Naive B cell (primary cell): Measurements from ENCODE around the gene FAM168B. TPM values are rescaled to one million over a fixed set of nuclear protein-coding genes. Genes with fewer than 3 reads are reported as not detected.
A peak's percentile ranks its signal among the peaks of the same experiment; 100 is the strongest.

Experiments used
- ATAC-seq, 2 donors: fragments of 150-1000 bp; cut with Tn5 transposase; 2 replicates each; pipeline ENCODE4 v1.10.0; 2021; ENCODE audit warnings: low read depth in 2 of 2, mild to moderate bottlenecking in 2 of 2, moderate library complexity in 2 of 2
- DNase-seq: peaks from one replicate; pipeline ENCODE4 v3.0.0; 2022
- H3K27ac Mint-ChIP-seq, 6 donors: one replicate each; pipeline ENCODE4 v1.8.0; 2020 to 2022; ENCODE audit warnings: mild to moderate bottlenecking in 6 of 6, mixed read lengths in 6 of 6, moderate library complexity in 5 of 6, inconsistent platforms in 2 of 6
- H3K27me3 Mint-ChIP-seq, 3 donors: one replicate each; pipeline ENCODE4 v1.8.0; 2021 to 2022; ENCODE audit warnings: mixed read lengths in 3 of 3, mild to moderate bottlenecking in 1 of 3
- H3K36me3 Mint-ChIP-seq, 2 donors: one replicate each; pipeline ENCODE4 v1.8.0; 2020 to 2022; ENCODE audit warnings: mixed read lengths in 2 of 2, inconsistent platforms in 1 of 2, mild to moderate bottlenecking in 1 of 2
- H3K4me1 Mint-ChIP-seq, 3 donors: one replicate each; pipeline ENCODE4 v1.8.0; 2020 to 2022; ENCODE audit warnings: mixed read lengths in 3 of 3, inconsistent platforms in 1 of 3, mild to moderate bottlenecking in 1 of 3, moderate library complexity in 1 of 3
- H3K4me3 Mint-ChIP-seq, 8 donors: one replicate each; pipeline ENCODE4 v1.8.0; 2020 to 2022; ENCODE audit warnings: mild to moderate bottlenecking in 8 of 8, mixed read lengths in 8 of 8, moderate library complexity in 8 of 8, inconsistent platforms in 2 of 8
- H3K9me3 Mint-ChIP-seq, 7 donors: one replicate each; pipeline ENCODE4 v1.8.0; 2020 to 2022; ENCODE audit warnings: mixed read lengths in 7 of 7, mild to moderate bottlenecking in 5 of 7, inconsistent platforms in 2 of 7, moderate library complexity in 1 of 7
- polyA plus RNA-seq, 6 donors: library from polyadenylated mRNA; unstranded; fragments of 300-500 nt; fragmentation: Illumina TruSeq; gene quantifications; one replicate each; pipeline ENCODE4 v1.2.3, GENCODE V29; 2021; ENCODE audit warnings: low read depth in 6 of 6

Gene FAM168B
- polyA plus RNA-seq, 6 donors from 2014 or later, result 12.4 to 40.5 (median 30.7) TPM

DNA sequence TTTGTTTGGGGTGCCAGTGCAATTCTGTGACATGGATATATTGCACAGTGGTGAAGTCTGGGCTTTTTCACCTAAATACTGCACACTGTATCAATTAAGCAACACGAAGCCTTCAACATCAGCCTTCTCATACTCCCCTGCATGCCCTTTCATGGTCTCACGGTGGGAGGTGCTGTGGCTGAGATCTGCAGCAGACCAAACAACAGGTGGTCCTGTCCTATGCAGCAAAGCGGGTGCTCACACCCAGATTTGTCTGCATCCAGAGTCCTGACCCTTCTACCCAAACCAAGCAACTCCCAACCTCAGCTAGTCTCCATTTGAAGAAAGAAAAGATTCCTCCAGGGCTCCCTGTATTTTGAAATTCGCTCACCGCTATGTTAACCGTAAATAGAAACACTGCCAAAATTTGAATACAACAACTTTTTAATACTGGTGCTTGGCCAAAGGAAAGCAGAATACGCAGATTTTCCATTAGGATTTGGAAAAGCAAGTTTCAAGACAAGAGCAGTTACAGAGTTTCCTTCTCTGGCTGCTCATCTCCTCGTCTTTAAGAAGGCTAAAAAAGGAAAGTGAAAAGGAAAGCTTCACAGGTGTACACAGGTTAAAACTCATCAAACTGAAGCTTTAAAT lies 34.9 kb downstream of the FAM168B start:
- DNase-seq (no peak), ATAC-seq (no peak)
- Mint-ChIP-seq H3K4me3 (peak overlapping the region in 1 of 8 donors; percentile 47), H3K27ac (peak overlapping the region in 2 of 6 donors; percentile 27), H3K4me1 (peaks cover 17 to 40% (median 24%) of the 10 kb centered on the region in 3 donors), H3K27me3 (no peaks in the 10 kb centered on the region), H3K9me3 (no peaks in the 10 kb centered on the region), H3K36me3 (peaks cover 13 to 20% of the 10 kb centered on the region in 2 donors)

DNA sequence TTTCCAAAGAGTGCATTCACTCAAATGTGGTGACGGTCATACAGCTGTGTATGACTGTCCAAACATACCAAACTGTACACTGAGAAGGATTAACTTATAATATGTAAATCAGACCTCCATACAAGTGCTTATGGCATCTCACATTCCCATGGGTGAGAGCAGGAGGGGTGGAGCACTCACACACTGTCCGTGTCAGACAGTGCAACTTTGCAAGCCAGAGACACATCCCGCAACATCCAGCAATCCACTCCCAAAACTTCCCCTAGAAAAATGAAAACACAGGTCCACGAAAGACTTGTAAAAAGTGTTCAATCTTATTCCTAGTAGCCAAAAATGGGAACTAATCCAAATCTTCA lies 36.4 kb downstream of the FAM168B start:
- Mint-ChIP-seq H3K4me3 (no peak overlapping the region), H3K27me3 (no peaks in the 10 kb centered on the region), H3K4me1 (peaks cover 10 to 34% (median 23%) of the 10 kb centered on the region in 3 donors), H3K36me3 (peaks cover 22 to 34% of the 10 kb centered on the region in 2 donors), H3K27ac (no peak overlapping the region), H3K9me3 (no peaks in the 10 kb centered on the region)
- DNase-seq (no peak), ATAC-seq (no peak)

DNA sequence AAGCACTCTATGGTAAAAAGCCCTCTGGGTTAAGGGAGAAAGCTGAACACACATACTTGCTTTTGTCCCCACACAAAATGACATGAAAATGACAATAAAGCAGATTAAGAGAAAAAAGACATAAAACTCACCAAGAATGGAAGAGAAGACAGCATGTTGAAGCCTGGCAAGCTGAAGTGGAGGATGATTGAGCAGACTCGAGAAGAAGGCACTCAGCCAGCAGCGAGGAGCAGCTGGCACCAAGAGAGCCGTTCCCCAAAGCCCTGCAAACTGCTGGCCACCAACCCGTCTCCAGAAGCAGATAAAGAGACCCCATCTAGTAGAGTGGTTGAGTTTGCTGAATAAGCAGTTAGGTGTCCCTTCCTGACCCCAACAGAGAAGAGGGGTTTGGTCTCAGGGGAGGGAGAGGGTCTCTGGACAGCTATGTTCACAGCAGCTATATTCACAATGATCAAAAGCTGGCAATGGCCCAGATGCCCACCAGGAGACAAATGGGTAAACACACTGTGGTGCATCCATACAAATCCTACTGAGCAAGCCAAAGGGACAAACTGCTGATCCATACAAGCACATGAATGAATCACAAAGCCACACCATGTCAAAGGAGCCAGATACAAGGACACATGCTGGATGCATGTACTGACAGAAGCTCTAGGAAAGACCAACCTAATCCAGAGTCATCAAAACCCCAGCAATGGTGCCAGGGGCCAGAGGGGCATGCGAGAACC lies 36.9 kb downstream of the FAM168B start:
- Mint-ChIP-seq H3K4me1 (peaks cover 10 to 29% (median 25%) of the 10 kb centered on the region in 3 donors), H3K4me3 (no peak overlapping the region), H3K9me3 (no peaks in the 10 kb centered on the region), H3K27ac (peak overlapping the region in 2 of 6 donors; percentile 3 to 67), H3K27me3 (no peaks in the 10 kb centered on the region), H3K36me3 (peaks cover 24 to 40% of the 10 kb centered on the region in 2 donors)
- DNase-seq (no peak), ATAC-seq (no peak)

DNA sequence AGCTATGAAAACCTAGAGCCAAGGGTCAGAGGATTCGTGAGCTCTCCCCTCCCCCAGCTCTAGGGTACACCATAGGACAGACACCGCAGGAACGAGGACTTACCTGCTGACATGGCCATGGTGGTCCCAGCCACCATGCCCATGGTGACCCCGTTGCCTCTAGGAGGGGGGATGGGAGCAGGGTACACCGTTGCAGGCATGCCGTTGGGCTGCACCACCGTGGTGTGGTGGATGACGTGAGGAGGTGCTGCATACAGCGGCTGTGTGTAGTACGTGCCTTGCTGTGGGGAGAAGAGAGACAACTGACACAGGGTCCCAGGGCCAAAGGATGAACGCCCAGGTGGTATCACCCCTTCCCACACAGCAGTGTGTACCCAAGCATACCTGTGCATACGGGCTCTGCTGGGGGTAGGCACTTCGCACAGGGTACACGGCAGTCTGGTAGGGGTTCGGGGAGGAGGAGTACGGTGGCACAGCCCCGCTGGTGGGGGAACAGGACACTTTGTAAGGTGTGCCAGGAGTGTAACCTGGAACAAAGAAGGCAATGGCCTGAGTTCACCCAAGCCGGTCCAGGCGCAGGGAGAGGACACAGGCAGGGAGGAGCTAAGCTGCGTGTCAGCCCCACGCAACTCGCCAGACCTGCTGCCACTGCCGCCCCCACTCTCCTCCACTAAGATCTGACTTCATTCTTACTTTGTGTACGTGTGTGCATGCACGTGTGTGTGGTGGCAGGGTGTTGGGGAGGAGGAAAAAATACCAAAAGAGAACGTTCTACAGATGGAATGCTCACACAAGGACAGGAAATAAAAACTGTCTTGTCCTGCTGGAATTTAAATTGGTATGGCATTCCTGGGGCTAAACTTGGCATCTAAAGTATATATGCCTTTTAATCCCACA lies 37.8 kb downstream of the FAM168B start:
- ATAC-seq (no peak), DNase-seq (no peak)
- H3K27me3 Mint-ChIP-seq, result no peaks in the 10 kb centered on the region
- H3K36me3 Mint-ChIP-seq, result peaks cover 22 to 46% of the 10 kb centered on the region in 2 donors
- H3K4me1 Mint-ChIP-seq, result peaks cover 10 to 24% (median 23%) of the 10 kb centered on the region in 3 donors
- H3K27ac Mint-ChIP-seq, result peak overlapping the region in 2 of 6 donors; percentile 67 to 80
- H3K9me3 Mint-ChIP-seq, result no peaks in the 10 kb centered on the region
- peak overlapping the region in 1 of 8 donors; percentile 58 for H3K4me3 Mint-ChIP-seq

DNA sequence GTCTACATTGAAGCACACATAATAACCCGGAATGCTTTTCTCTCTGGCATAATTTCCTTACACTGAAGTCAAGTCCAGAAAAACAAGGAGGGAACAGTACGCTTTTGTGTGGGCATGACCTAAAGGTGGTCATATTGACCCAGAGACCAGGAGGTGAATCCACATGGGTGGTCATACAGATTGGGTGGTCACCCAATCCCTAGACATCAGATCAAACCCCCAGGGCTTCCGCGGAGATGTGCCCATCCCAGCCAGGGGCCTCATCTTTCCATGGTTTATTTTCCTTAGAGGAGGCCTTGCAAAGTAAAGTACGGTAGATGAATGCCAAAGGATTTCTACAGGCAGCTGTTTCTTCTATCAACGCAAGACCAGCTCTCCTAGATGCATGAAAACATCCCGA lies 38.8 kb downstream of the FAM168B start:
- Mint-ChIP-seq H3K4me1 (peaks cover 10 to 22% (median 22%) of the 10 kb centered on the region in 3 donors), H3K4me3 (no peak overlapping the region), H3K9me3 (no peaks in the 10 kb centered on the region), H3K27me3 (no peaks in the 10 kb centered on the region), H3K36me3 (peaks cover 25 to 46% of the 10 kb centered on the region in 2 donors), H3K27ac (no peak overlapping the region)
- ATAC-seq (no peak), DNase-seq (no peak)

DNA sequence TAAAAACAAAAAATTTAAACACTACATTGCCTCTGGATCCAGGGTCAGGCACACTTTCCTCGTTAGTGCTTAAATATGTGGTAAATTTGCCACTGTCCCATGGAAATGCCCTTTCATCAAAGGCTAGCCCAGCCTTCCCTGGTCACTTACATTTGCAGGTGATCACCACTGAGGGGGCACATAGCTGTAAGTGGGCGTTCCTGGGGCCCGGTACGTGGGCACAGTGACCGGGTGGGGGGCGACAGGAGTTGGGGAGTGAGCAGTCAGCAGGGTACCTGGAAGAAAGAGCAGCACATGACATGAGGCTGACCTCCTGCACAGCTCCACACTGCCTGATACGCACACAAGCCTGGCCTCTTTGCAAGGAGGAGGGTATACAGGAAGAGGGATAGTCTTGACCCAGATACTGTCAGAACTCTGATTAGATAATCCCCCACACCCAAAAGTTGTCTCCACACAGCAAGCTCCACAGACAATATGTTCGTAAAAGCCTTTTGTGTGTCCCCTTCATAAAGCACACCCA lies 40.5 kb downstream of the FAM168B start:
- Mint-ChIP-seq H3K4me3 (no peak overlapping the region), H3K4me1 (peaks cover 6 to 19% (median 16%) of the 10 kb centered on the region in 3 donors), H3K36me3 (peaks cover 36 to 59% of the 10 kb centered on the region in 2 donors), H3K9me3 (no peaks in the 10 kb centered on the region), H3K27ac (no peak overlapping the region), H3K27me3 (no peaks in the 10 kb centered on the region)
- DNase-seq, result no peak
- no peak for ATAC-seq

DNA sequence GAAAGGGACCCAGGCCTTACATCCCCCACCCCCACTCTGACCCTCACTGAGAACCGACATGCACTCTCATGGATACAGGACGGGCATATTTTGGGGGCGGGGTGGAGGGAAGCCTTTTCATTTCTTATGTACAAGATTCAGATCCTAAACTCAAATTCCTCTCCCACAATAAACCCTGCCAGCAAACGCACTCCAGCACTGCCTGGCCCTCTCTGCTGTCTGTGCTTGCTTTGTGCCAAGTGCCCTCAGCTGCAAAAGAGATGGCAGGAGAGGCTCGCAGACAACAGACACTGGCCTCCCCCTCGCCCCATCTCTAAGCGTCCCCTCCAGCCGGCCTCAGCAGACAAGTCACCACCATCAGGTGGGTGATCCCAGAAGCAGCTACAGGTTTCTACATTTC lies 42.4 kb downstream of the FAM168B start:
- Mint-ChIP-seq H3K27me3 (no peaks in the 10 kb centered on the region), H3K4me1 (peaks cover 0 to 10% (median 8%) of the 10 kb centered on the region in 3 donors), H3K4me3 (no peak overlapping the region), H3K27ac (no peak overlapping the region), H3K36me3 (peaks cover 36 to 61% of the 10 kb centered on the region in 2 donors), H3K9me3 (peaks cover 0 to 5% (median 0%) of the 10 kb centered on the region in 7 donors)
- ATAC-seq (no peak), DNase-seq (no peak)

DNA sequence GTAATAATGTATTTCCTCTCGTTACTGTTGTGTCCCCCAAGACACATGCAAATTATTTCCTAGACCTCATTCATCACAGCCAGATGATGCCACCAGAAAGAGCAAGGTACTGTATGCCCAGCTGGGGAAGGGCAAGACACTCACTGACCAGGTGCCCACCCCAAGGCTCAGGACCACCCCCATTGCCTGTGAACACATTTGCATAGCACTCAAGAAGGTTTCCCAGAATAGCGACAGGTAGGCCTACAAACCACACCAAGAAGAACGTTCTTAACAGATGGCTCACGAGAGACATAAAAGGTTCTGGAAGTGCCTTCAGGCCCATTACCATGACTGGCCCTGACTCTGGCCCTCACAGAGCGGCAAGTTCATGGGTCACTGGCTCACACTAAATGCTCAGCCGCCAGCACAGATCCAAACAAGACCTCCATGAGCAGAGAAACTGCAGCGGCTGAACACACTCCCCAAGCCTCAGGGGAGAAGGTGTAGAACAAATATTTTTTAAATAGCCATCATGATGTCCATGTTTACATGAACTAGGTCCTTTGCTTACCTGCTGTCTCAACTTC lies 44.0 kb downstream of the FAM168B start:
- Mint-ChIP-seq H3K27me3 (no peaks in the 10 kb centered on the region), H3K4me1 (peaks cover 0 to 5% (median under 1%) of the 10 kb centered on the region in 3 donors), H3K4me3 (no peak overlapping the region), H3K36me3 (peaks cover 36 to 49% of the 10 kb centered on the region in 2 donors), H3K27ac (peak overlapping the region in 2 of 6 donors; percentile 26 to 69), H3K9me3 (peaks cover 0 to 5% (median 0%) of the 10 kb centered on the region in 7 donors)
- DNase-seq (no peak), ATAC-seq (no peak)

DNA sequence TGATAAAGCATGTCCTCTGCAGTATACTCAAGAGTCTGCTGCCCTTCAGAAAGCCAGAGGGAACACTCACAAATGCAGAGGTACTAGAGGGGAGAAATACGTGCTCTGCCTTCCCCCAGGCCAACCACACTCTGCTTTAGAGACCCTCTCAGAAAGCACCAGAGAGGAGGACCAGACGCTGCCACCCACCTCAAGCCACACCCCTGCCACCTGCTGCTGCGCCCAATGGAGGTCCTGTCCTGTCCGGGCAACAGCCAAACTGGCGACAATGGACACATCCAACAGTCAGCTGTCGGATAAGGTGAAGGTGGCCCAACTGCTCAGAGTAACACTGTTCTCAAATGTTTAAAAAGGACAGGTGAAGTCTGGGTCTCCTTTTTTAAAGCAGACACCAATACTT lies 44.6 kb downstream of the FAM168B start:
- DNase-seq (no peak), ATAC-seq (no peak)
- peaks cover 0 to 5% (median 0%) of the 10 kb centered on the region in 7 donors for H3K9me3 Mint-ChIP-seq
- peak overlapping the region in 3 of 6 donors; percentile 26 to 76 (median 50) for H3K27ac Mint-ChIP-seq
- peaks cover 4 to 7% (median 5%) of the 10 kb centered on the region in 3 donors for H3K4me1 Mint-ChIP-seq
- H3K27me3 Mint-ChIP-seq, result peaks cover 0 to 4% (median 0%) of the 10 kb centered on the region in 3 donors
- H3K4me3 Mint-ChIP-seq, result no peak overlapping the region
- peaks cover 36 to 49% of the 10 kb centered on the region in 2 donors for H3K36me3 Mint-ChIP-seq

DNA sequence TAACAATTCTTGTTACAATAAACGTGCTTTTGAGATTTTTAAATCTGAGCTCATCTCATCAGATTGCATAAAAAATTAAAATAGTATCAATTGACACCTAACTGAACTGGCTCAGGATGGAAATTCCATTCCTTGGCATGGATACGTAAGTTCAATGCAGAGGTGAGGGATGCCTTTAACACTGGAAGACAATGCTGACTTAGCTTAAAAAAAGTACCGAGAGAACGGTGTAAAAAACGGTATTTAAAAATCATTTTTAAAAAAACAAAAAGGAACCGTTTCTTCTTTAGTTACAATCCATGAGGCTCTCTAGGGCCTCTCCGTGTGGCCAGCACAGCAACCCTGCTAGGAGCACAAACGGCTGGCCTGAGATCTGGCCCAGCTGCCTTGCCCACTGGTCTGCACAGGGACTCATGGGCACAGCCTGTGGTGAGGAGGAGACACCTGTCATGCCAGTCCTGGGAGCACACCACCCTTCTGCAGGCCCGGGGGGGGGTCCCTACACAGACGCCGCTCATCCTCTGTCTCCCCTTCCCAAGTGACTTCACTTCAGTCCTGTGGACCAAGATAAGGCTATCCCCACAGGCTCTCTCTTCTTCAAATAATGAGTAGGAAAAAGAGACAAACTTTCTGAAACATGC lies 45.2 kb downstream of the FAM168B start:
- DNase-seq, result no peak
- peaks cover 31 to 43% of the 10 kb centered on the region in 2 donors for H3K36me3 Mint-ChIP-seq
- H3K27me3 Mint-ChIP-seq, result peaks cover 0 to 5% (median 0%) of the 10 kb centered on the region in 3 donors
- no peak overlapping the region for H3K4me3 Mint-ChIP-seq
- H3K9me3 Mint-ChIP-seq, result peaks cover 0 to 5% (median 0%) of the 10 kb centered on the region in 7 donors
- ATAC-seq, result no peak
- peak overlapping the region in 2 of 6 donors; percentile 26 to 76 for H3K27ac Mint-ChIP-seq
- H3K4me1 Mint-ChIP-seq, result peaks cover 5 to 7% (median 5%) of the 10 kb centered on the region in 3 donors

DNA sequence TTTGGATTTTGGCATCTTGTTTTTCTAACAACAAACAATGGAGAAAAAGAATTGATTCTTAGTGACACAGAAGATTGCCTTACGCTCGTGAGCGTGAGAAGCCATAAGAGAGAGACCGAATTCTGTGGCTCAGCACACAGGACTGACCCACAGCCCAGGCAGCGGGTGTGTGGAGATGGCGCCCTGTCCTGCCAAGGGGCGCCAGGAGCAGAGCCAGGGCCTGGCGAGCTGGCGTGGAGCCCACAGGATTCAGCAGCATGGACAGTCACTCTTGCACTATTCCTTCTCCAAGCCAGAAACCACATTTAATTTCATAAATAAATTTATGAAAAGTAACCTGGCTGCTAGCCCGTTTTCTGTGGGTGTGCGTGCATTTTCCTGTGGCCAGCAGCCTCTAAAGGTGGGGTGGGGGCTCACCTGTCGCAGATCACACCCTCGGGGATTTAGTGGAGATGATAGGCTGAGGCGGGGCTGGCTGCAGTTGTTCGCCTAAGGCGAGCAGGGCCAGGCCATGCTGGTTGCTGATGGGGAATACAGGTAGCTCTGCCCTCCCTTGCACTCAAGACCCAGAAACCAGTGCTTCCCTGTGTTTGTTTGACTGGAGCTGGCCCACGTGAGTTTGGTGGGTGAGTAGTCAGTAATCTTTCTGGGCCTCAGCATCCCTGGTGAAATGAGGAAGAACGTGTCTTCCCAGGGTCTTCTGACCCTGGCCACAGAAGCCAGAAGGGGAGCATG lies 46.2 kb downstream of the FAM168B start:
- Mint-ChIP-seq H3K4me1 (peaks cover 5 to 7% (median 5%) of the 10 kb centered on the region in 3 donors), H3K4me3 (no peak overlapping the region), H3K27ac (no peak overlapping the region), H3K9me3 (peaks cover 0 to 5% (median 0%) of the 10 kb centered on the region in 7 donors), H3K36me3 (peaks cover 24 to 34% of the 10 kb centered on the region in 2 donors), H3K27me3 (peaks cover 0 to 5% (median 0%) of the 10 kb centered on the region in 3 donors)
- DNase-seq (no peak), ATAC-seq (no peak)
